ENCODE data around the gene ULK4.

Gene ULK4

GRCh38 chr3:41608347-41608746, 353.6 kb downstream of the ULK4 start:
- no peak overlapping the region for H3K4me3 ChIP-seq (ENCODE audit: low read length)
- no peak overlapping the region for H3K4me2 ChIP-seq (ENCODE audit: low read length)
- no peaks in the 10 kb centered on the region for H3K27me3 ChIP-seq (ENCODE audit: control insufficient read depth, insufficient read depth, low read length)
- no peaks in the 10 kb centered on the region for H3K36me3 ChIP-seq (ENCODE audit: insufficient read depth, low read length)
- H3K9me3 ChIP-seq (replicated peaks; ENCODE audit: low read length) = no peaks in the 10 kb centered on the region
- H3K9ac ChIP-seq (ENCODE audit: low read depth, low read length) = no peak overlapping the region
- H3K4me1 ChIP-seq (ENCODE audit: control insufficient read depth, insufficient read depth, low read length) = no peaks in the 10 kb centered on the region

- no peaks in the 10 kb centered on the region for H3K27me3 ChIP-seq (ENCODE audit: control insufficient read depth, insufficient read depth, low read length)
- no peaks in the 10 kb centered on the region for H3K36me3 ChIP-seq (ENCODE audit: insufficient read depth, low read length)
- no peak overlapping the region for H3K4me3 ChIP-seq (ENCODE audit: low read length)
- no peaks in the 10 kb centered on the region for H3K4me1 ChIP-seq (ENCODE audit: control insufficient read depth, insufficient read depth, low read length)
- H3K9ac ChIP-seq (ENCODE audit: low read depth, low read length) = no peak overlapping the region
- H3K9me3 ChIP-seq (replicated peaks; ENCODE audit: low read length) = no peaks in the 10 kb centered on the region
- no peak overlapping the region for H3K4me2 ChIP-seq (ENCODE audit: low read length)
Observed at GRCh38 chr3:41603807-41604206, 358.1 kb downstream of the ULK4 start.

GRCh38 chr3:41602121-41602520, 359.8 kb downstream of the ULK4 start:
- H3K9ac ChIP-seq (ENCODE audit: low read depth, low read length) = no peak overlapping the region

DNA sequence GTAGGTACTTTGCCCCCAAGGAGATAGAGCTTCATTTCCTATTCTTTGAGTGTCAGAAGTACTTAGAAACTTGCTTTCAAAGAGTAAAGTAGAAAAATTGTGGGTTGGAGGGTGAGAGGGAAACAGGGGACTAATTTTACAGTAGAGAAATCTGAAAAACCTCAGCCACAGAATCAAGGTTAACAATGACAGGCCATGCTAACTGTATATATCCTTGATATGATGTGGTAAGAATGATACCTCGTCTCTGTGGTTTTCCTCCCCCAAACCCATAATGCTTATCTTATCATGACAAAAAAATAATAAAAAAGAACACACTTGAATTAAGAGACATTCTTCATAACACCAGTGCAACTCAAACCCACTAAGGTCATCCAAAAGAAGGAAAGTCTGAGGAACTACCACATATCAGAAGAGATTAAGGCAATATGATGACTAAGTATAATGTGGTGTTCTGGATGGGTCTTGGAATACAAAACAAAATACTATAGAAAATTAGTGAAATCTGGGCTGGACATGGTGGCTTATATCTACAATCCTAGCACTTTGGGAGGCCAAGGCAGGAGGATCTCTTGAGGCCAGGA, 360.4 kb downstream of the ULK4 start:
- H3K4me1 ChIP-seq (ENCODE audit: control insufficient read depth, insufficient read depth, low read length) = no peaks in the 10 kb centered on the region
- H3K27me3 ChIP-seq (ENCODE audit: control insufficient read depth, insufficient read depth, low read length) = no peaks in the 10 kb centered on the region
- no peaks in the 10 kb centered on the region for H3K36me3 ChIP-seq (ENCODE audit: insufficient read depth, low read length)
- no peak overlapping the region for H3K4me3 ChIP-seq (ENCODE audit: low read length)
- no peak overlapping the region for H3K4me2 ChIP-seq (ENCODE audit: low read length)
- no peaks in the 10 kb centered on the region for H3K9me3 ChIP-seq (replicated peaks; ENCODE audit: low read length)
- H3K9ac ChIP-seq (ENCODE audit: low read depth, low read length) = no peak overlapping the region

More at GRCh38 chr3:41602121-41602520, 359.8 kb downstream of the ULK4 start:
- no peak overlapping the region for H3K4me3 ChIP-seq (ENCODE audit: low read length)
- no peaks in the 10 kb centered on the region for H3K27me3 ChIP-seq (ENCODE audit: control insufficient read depth, insufficient read depth, low read length)
- no peaks in the 10 kb centered on the region for H3K4me1 ChIP-seq (ENCODE audit: control insufficient read depth, insufficient read depth, low read length)
- no peaks in the 10 kb centered on the region for H3K9me3 ChIP-seq (replicated peaks; ENCODE audit: low read length)
- no peaks in the 10 kb centered on the region for H3K36me3 ChIP-seq (ENCODE audit: insufficient read depth, low read length)
- no peak overlapping the region for H3K4me2 ChIP-seq (ENCODE audit: low read length)

DNA sequence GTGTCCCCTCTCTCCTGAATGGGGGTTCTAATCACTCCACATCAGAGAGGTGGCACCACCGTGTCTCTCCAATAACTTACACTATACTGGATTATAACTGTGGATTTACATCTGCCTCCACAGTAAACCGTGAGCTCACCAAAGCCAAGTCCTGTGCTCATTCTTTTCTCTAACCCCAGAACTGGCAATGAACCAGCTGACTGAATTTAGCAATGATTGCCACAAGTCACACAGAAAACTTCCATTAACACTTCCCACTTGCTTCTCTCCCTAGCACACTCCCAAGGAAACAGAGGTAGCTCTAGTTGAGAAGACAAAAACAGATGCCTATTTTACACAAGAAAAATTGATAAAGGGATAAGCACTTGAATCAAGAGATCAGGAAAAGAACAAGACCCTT, 361.3 kb downstream of the ULK4 start:
- Histone ChIP-seq H3K9ac (ENCODE audit: low read depth, low read length) (no peak overlapping the region), H3K4me2 (ENCODE audit: low read length) (no peak overlapping the region), H3K27me3 (ENCODE audit: control insufficient read depth, insufficient read depth, low read length) (no peaks in the 10 kb centered on the region), H3K9me3 (replicated peaks; ENCODE audit: low read length) (no peaks in the 10 kb centered on the region), H3K36me3 (ENCODE audit: insufficient read depth, low read length) (no peaks in the 10 kb centered on the region), H3K4me3 (ENCODE audit: low read length) (no peak overlapping the region), H3K4me1 (ENCODE audit: control insufficient read depth, insufficient read depth, low read length) (no peaks in the 10 kb centered on the region)

GRCh38 chr3:41599127-41599484, 362.8 kb downstream of the ULK4 start:
- Histone ChIP-seq H3K4me1 (ENCODE audit: control insufficient read depth, insufficient read depth, low read length) (no peaks in the 10 kb centered on the region), H3K9ac (ENCODE audit: low read depth, low read length) (no peak overlapping the region), H3K27me3 (ENCODE audit: control insufficient read depth, insufficient read depth, low read length) (no peaks in the 10 kb centered on the region), H3K4me2 (ENCODE audit: low read length) (no peak overlapping the region), H3K4me3 (ENCODE audit: low read length) (no peak overlapping the region), H3K36me3 (ENCODE audit: insufficient read depth, low read length) (no peaks in the 10 kb centered on the region), H3K9me3 (replicated peaks; ENCODE audit: low read length) (no peaks in the 10 kb centered on the region)

DNA sequence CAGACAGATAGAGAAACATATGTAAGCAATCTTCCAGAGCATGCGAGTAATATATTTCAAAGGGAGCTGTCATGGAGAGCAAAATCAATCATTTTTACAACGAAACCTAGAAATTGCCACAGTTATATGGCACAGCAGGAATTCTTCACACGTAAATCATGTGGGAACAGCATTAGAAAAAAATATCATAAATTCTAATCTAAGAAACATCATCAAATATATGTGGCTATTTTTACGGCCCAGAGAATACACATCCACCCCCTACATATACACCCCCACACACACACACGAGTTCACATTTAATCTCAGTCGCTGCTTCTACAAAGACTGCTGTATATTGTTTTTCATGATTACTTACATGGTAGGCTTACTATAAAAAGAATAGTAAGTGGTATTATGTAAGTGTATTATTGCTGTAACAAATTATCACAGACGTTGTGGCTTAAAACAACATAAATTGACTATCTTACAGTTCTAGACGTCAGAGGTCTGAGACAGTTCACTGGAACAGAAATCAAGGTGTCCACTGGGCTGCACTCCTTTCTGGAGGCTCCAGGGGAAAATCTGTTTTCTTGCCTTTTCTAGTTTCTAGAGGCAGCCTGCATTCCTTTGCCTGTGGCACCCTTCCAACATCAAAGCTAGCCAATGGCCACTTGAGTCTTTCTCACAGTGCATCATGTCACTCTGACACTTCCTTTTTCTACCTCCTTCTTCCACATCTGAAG, 363.3 kb downstream of the ULK4 start:
- no peaks in the 10 kb centered on the region for H3K27me3 ChIP-seq (ENCODE audit: control insufficient read depth, insufficient read depth, low read length)
- H3K4me2 ChIP-seq (ENCODE audit: low read length) = no peak overlapping the region
- no peaks in the 10 kb centered on the region for H3K4me1 ChIP-seq (ENCODE audit: control insufficient read depth, insufficient read depth, low read length)
- no peak overlapping the region for H3K4me3 ChIP-seq (ENCODE audit: low read length)
- no peaks in the 10 kb centered on the region for H3K9me3 ChIP-seq (replicated peaks; ENCODE audit: low read length)
- no peak overlapping the region for H3K9ac ChIP-seq (ENCODE audit: low read depth, low read length)
- no peaks in the 10 kb centered on the region for H3K36me3 ChIP-seq (ENCODE audit: insufficient read depth, low read length)

DNA sequence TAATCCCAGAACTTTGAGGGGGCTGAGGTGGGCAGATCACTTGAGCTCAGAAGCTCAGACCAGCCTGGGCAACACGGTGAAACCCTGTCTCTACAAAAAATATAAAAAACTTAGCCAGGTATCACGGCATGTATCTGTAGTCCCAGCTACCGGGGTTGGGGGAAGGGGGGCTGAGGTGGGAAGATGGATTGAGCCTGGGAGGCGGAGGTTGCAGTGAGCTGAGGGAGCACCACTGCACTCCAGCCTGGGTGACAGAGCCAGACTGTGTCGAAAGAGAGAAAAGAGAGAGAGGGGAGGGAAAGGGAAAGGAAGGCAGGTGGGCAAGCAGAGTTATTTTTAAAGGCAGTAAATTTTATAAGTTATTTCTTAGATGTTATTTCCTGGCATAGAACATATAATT, 368.1 kb downstream of the ULK4 start:
- Histone ChIP-seq H3K4me3 (ENCODE audit: low read length) (no peak overlapping the region), H3K9me3 (replicated peaks; ENCODE audit: low read length) (no peaks in the 10 kb centered on the region), H3K9ac (ENCODE audit: low read depth, low read length) (no peak overlapping the region), H3K27me3 (ENCODE audit: control insufficient read depth, insufficient read depth, low read length) (no peaks in the 10 kb centered on the region), H3K4me2 (ENCODE audit: low read length) (no peak overlapping the region), H3K4me1 (ENCODE audit: control insufficient read depth, insufficient read depth, low read length) (no peaks in the 10 kb centered on the region), H3K36me3 (ENCODE audit: insufficient read depth, low read length) (no peaks in the 10 kb centered on the region)

DNA sequence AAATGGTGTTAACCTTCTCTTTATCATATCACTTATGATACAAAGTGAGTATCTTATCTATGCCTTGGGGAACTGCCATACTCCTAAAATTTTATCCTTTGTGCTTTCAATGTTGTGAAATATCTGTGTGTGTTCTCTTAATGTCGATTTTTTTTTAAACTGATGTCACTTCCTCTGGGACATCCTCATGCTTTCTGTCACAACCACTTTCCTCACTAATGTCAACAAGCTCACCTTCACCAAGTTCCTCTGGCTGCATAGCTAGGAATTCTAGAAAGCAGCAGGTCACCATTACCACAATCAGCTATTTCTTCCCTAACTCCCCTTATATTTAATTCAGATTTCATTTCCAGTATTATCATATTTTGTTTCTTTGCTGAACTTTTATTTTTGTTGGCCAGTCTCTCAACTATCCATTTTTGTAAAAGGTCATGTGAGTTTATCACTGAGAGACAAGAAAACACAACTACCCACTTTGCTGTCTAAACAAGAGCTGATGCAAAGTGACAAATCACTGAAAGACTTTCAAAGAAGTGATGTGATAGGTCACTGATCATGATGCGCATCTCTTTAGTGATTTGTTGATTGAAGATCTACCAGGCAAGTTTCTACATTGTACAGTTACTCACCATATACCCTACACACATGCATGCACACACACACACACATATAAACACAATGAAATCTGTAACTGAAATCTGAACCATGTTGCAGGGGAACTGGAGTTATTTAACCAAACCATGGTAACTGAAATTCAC, 369.0 kb downstream of the ULK4 start:
- no peaks in the 10 kb centered on the region for H3K27me3 ChIP-seq (ENCODE audit: control insufficient read depth, insufficient read depth, low read length)
- no peak overlapping the region for H3K4me2 ChIP-seq (ENCODE audit: low read length)

GRCh38 chr3:41583014-41583413, 378.9 kb downstream of the ULK4 start:
- no peaks in the 10 kb centered on the region for H3K36me3 ChIP-seq (ENCODE audit: insufficient read depth, low read length)
- H3K4me1 ChIP-seq (ENCODE audit: control insufficient read depth, insufficient read depth, low read length) = no peaks in the 10 kb centered on the region
- H3K9me3 ChIP-seq (replicated peaks; ENCODE audit: low read length) = no peaks in the 10 kb centered on the region
- no peaks in the 10 kb centered on the region for H3K27me3 ChIP-seq (ENCODE audit: control insufficient read depth, insufficient read depth, low read length)
- no peak overlapping the region for H3K4me3 ChIP-seq (ENCODE audit: low read length)
- no peak overlapping the region for H3K9ac ChIP-seq (ENCODE audit: low read depth, low read length)
- H3K4me2 ChIP-seq (ENCODE audit: low read length) = no peak overlapping the region

More for the DNA sequence above, 369.0 kb downstream of the ULK4 start:
- Histone ChIP-seq H3K4me1 (ENCODE audit: control insufficient read depth, insufficient read depth, low read length) (no peaks in the 10 kb centered on the region), H3K9ac (ENCODE audit: low read depth, low read length) (no peak overlapping the region), H3K36me3 (ENCODE audit: insufficient read depth, low read length) (no peaks in the 10 kb centered on the region), H3K4me3 (ENCODE audit: low read length) (no peak overlapping the region), H3K9me3 (replicated peaks; ENCODE audit: low read length) (no peaks in the 10 kb centered on the region)

- no peak overlapping the region for H3K9ac ChIP-seq (ENCODE audit: low read depth, low read length)
- H3K4me1 ChIP-seq (ENCODE audit: control insufficient read depth, insufficient read depth, low read length) = no peaks in the 10 kb centered on the region
- H3K27me3 ChIP-seq (ENCODE audit: control insufficient read depth, insufficient read depth, low read length) = no peaks in the 10 kb centered on the region
- H3K36me3 ChIP-seq (ENCODE audit: insufficient read depth, low read length) = no peaks in the 10 kb centered on the region
- H3K9me3 ChIP-seq (replicated peaks; ENCODE audit: low read length) = no peaks in the 10 kb centered on the region
- no peak overlapping the region for H3K4me2 ChIP-seq (ENCODE audit: low read length)
- H3K4me3 ChIP-seq (ENCODE audit: low read length) = no peak overlapping the region
Observed at GRCh38 chr3:41581700-41582099, 380.2 kb downstream of the ULK4 start.
